Liver (tissue), 9 donors: ENCODE data around the gene RBMS3. TPM values are rescaled to one million over a fixed set of nuclear protein-coding genes. Genes with fewer than 3 reads are reported as not detected.

Source experiments
- DNase-seq: peaks from one replicate; pipeline ENCODE4 v3.0.0-alpha.2; 2017; ENCODE audit warnings: low spot score
- H3K27ac ChIP-seq, 2 donors: one replicate each; pipeline ENCODE4 v1.7.0; 2013; ENCODE audit warnings: inconsistent platforms in 2 of 2, low read length in 2 of 2, control low read depth in 1 of 2, low read depth in 1 of 2, mild to moderate bottlenecking in 1 of 2
- H3K27me3 ChIP-seq, 4 donors: one replicate each; pipeline versions ENCODE4 v1.6.1 to v1.7.0; 2013; ENCODE audit warnings: low read length in 3 of 4, inconsistent platforms in 1 of 4, mild to moderate bottlenecking in 1 of 4, moderate library complexity in 1 of 4; ENCODE audit not compliant: control insufficient read depth in 4 of 4, insufficient read depth in 4 of 4
- H3K36me3 ChIP-seq, 4 donors: one replicate each; pipeline versions ENCODE4 v1.6.1 to v1.7.0; 2013; ENCODE audit warnings: low read length in 3 of 4, mild to moderate bottlenecking in 3 of 4, low read depth in 1 of 4, moderate library complexity in 1 of 4; ENCODE audit not compliant: control insufficient read depth in 4 of 4, insufficient read depth in 3 of 4
- H3K4me1 ChIP-seq, 4 donors: one replicate each; pipeline versions ENCODE4 v1.6.1 to v1.7.0; 2013; ENCODE audit warnings: low read length in 3 of 4, mild to moderate bottlenecking in 3 of 4, moderate library complexity in 1 of 4; ENCODE audit not compliant: control insufficient read depth in 4 of 4, insufficient read depth in 4 of 4
- H3K4me3 ChIP-seq, 3 donors: one replicate each; pipeline versions ENCODE4 v1.6.1 to v1.7.0; 2013; ENCODE audit warnings: low read length in 3 of 3, control low read depth in 1 of 3, low read depth in 1 of 3, mild to moderate bottlenecking in 1 of 3
- H3K9ac ChIP-seq, 2 donors: one replicate each; pipeline ENCODE4 v1.7.0; 2013; ENCODE audit warnings: low read length in 2 of 2, mild to moderate bottlenecking in 2 of 2, moderate library complexity in 2 of 2, control low read depth in 1 of 2, low read depth in 1 of 2
- H3K9me3 ChIP-seq, 4 donors: one replicate each; pipeline versions ENCODE4 v1.6.1 to v1.7.0; 2013; ENCODE audit warnings: low read length in 3 of 4; ENCODE audit not compliant: control insufficient read depth in 4 of 4
- EGR1 ChIP-seq, 2 donors: IDR thresholded peaks; 2 replicates each; pipeline ENCODE4 v1.6.1; 2016 to 2018; ENCODE audit warnings: antibody characterized with exemption in 2 of 2, low read depth in 2 of 2
- FOXA1 ChIP-seq: IDR thresholded peaks from 2 replicates; pipeline ENCODE4 v1.6.1; 2016; ENCODE audit warnings: antibody characterized with exemption
- FOXA2 ChIP-seq: IDR thresholded peaks from 2 replicates; pipeline ENCODE4 v1.6.1; 2016; ENCODE audit warnings: antibody characterized with exemption
- GABPA ChIP-seq, 2 donors: IDR thresholded peaks in 1 of 2; conservative IDR thresholded peaks in 1 of 2; 2 replicates each; pipeline ENCODE4 v1.6.1; 2016; ENCODE audit warnings: antibody characterized with exemption in 2 of 2, mild to moderate bottlenecking in 1 of 2, moderate library complexity in 1 of 2
- HNF4A ChIP-seq, 2 donors: conservative IDR thresholded peaks; 2 replicates each; pipeline ENCODE4 v1.6.1; 2016; ENCODE audit warnings: antibody characterized with exemption in 2 of 2, mild to moderate bottlenecking in 2 of 2
- HNF4G ChIP-seq: IDR thresholded peaks from 2 replicates; pipeline ENCODE4 v1.6.1; 2016; ENCODE audit warnings: antibody characterized with exemption
- JUND ChIP-seq, 2 donors: IDR thresholded peaks; 2 replicates each; pipeline ENCODE4 v1.6.1; 2016; ENCODE audit warnings: antibody characterized with exemption in 2 of 2
- NR2F2 ChIP-seq: IDR thresholded peaks from 2 replicates; pipeline ENCODE4 v1.6.1; 2016; ENCODE audit warnings: antibody characterized with exemption
- RAD21 ChIP-seq, 2 donors: IDR thresholded peaks; 2 replicates each; pipeline ENCODE4 v1.6.1; 2016; ENCODE audit warnings: antibody characterized with exemption in 2 of 2, mild to moderate bottlenecking in 2 of 2
- RXRA ChIP-seq, 2 donors: IDR thresholded peaks; 2 replicates each; pipeline ENCODE4 v1.6.1; 2017 to 2018; ENCODE audit warnings: antibody characterized with exemption in 2 of 2, mild to moderate bottlenecking in 1 of 2
- SP1 ChIP-seq: IDR thresholded peaks from 2 replicates; pipeline ENCODE4 v1.6.1; 2018; ENCODE audit warnings: antibody characterized with exemption, mild to moderate bottlenecking
- TAF1 ChIP-seq: conservative IDR thresholded peaks from 2 replicates; pipeline ENCODE4 v1.6.1; 2016; ENCODE audit warnings: antibody characterized with exemption, mild to moderate bottlenecking
- YY1 ChIP-seq: IDR thresholded peaks from 2 replicates; pipeline ENCODE4 v1.6.1; 2016; ENCODE audit warnings: antibody characterized with exemption, mild to moderate bottlenecking
- WGBS: extraction: QIAGEN DNeasy Blood & Tissue Kit; methylation state at CpG from one replicate; pipeline ENCODE4 v1.1.7; 2013; 5-methylcytosine and 5-hydroxymethylcytosine counted together
- polyA plus RNA-seq, 2 donors: library from polyadenylated mRNA; stranded (reverse) in 1 of 2; unstranded in 1 of 2; fragments of 200-250 nt in 1 of 2; fragments of >200 nt in 1 of 2; fragmentation: Nextera tagmentation in 1 of 2; extraction: Ambion mirVana in 1 of 2; gene quantifications; one replicate each; pipeline versions ENCODE4 v1.2.1 to v1.2.3, GENCODE V29; 2013 to 2015
- total RNA-seq, 2 donors: library from RNA; depleted of rRNA; stranded (reverse); fragments of >200 nt; gene quantifications; one replicate each; pipeline ENCODE4 v1.2.3, GENCODE V29; 2014
- TF ChIP-seq, protein P1 (sequence below): IDR thresholded peaks from 2 replicates; pipeline ENCODE4 v1.6.1; 2016; ENCODE audit warnings: antibody characterized with exemption
- TF ChIP-seq, protein P2 (sequence below): IDR thresholded peaks from 2 replicates; pipeline ENCODE4 v1.6.1; 2016; ENCODE audit warnings: antibody characterized with exemption
- TF ChIP-seq, protein P3 (sequence below): fragments of 150-350 bp; IDR thresholded peaks from 2 replicates; pipeline ENCODE4 v1.5.1; 2017; ENCODE audit warnings: improper control_type of control experiment, low read depth, low read length; ENCODE audit not compliant: missing input control
- TF ChIP-seq, protein P4 (sequence below): IDR thresholded peaks from 2 replicates; pipeline ENCODE4 v1.6.1; 2016; ENCODE audit warnings: antibody characterized with exemption, mild to moderate bottlenecking
- TF ChIP-seq, protein P5 (sequence below): IDR thresholded peaks from 2 replicates; pipeline ENCODE4 v1.6.1; 2016; ENCODE audit warnings: antibody characterized with exemption
- donor health status: healthy.
- donor health status: healthy.
- donor health status: healthy.
- donor health status: healthy.
- donor health status: healthy.

RBMS3 gene
- total and polyA plus RNA-seq, 4 donors, result 1.2 to 14.9 (median 9.3) TPM

DNA sequence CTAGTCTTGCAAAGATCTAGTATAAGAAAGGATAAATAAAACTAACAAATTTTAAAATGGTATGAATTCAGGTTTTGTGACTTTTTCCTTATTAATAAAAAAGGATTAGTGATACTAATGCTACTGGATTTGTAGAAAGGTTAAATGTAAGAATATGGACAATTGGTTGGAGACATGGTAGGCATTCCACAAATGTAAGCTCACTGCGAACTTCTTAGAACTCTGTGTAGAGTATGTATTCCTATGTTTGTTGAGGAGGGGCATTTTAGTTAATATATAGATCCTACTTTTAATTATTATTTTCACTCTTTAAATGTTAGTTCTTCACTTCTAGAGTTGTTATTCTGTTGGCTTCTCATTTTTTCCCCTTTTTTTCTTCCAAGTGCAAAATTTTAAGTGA, 414.3 kb downstream of the RBMS3 start:
- 84% methylated on average over 1 of the region's 1 CpG for WGBS
- Histone ChIP-seq H3K4me3 (peak overlapping the region in 1 of 3 donors; percentile 8), H3K9me3 (no peaks in the 10 kb centered on the region), H3K27me3 (no peaks in the 10 kb centered on the region), H3K9ac (peak overlapping the region in 1 of 2 donors; percentile 42), H3K4me1 (peaks cover 1 to 30% (median 15%) of the 10 kb centered on the region in 4 donors), H3K36me3 (no peaks in the 10 kb centered on the region), H3K27ac (peak overlapping the region; percentile 83 to 93)
- TF ChIP-seq YY1 (no peak), JUND (IDR thresholded peaks at IDR 0.05) (no peak), FOXA2 (no peak), EGR1 (IDR thresholded peaks at IDR 0.05; ENCODE audit: low read depth in 2 of 2) (no peak), FOXA1 (no peak), HNF4G (no peak), HNF4A (conservative IDR thresholded peaks at IDR 0.05) (no peak), SP1 (no peak), RXRA (IDR thresholded peaks at IDR 0.05) (no peak), NR2F2 (no peak), RAD21 (IDR thresholded peaks at IDR 0.05) (no peak), GABPA (IDR thresholded peaks at IDR 0.05 in 1 of 2, conservative IDR thresholded peaks at IDR 0.05 in 1 of 2) (no peak), TAF1 (no peak)
- TF ChIP-seq, protein P1, sequence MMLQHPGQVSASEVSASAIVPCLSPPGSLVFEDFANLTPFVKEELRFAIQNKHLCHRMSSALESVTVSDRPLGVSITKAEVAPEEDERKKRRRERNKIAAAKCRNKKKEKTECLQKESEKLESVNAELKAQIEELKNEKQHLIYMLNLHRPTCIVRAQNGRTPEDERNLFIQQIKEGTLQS, result no peak
- TF ChIP-seq, protein P2, sequence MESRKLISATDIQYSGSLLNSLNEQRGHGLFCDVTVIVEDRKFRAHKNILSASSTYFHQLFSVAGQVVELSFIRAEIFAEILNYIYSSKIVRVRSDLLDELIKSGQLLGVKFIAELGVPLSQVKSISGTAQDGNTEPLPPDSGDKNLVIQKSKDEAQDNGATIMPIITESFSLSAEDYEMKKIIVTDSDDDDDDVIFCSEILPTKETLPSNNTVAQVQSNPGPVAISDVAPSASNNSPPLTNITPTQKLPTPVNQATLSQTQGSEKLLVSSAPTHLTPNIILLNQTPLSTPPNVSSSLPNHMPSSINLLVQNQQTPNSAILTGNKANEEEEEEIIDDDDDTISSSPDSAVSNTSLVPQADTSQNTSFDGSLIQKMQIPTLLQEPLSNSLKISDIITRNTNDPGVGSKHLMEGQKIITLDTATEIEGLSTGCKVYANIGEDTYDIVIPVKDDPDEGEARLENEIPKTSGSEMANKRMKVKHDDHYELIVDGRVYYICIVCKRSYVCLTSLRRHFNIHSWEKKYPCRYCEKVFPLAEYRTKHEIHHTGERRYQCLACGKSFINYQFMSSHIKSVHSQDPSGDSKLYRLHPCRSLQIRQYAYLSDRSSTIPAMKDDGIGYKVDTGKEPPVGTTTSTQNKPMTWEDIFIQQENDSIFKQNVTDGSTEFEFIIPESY, result no peak
- TF ChIP-seq, protein P3, sequence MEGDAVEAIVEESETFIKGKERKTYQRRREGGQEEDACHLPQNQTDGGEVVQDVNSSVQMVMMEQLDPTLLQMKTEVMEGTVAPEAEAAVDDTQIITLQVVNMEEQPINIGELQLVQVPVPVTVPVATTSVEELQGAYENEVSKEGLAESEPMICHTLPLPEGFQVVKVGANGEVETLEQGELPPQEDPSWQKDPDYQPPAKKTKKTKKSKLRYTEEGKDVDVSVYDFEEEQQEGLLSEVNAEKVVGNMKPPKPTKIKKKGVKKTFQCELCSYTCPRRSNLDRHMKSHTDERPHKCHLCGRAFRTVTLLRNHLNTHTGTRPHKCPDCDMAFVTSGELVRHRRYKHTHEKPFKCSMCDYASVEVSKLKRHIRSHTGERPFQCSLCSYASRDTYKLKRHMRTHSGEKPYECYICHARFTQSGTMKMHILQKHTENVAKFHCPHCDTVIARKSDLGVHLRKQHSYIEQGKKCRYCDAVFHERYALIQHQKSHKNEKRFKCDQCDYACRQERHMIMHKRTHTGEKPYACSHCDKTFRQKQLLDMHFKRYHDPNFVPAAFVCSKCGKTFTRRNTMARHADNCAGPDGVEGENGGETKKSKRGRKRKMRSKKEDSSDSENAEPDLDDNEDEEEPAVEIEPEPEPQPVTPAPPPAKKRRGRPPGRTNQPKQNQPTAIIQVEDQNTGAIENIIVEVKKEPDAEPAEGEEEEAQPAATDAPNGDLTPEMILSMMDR, result no peak
- TF ChIP-seq, protein P4, sequence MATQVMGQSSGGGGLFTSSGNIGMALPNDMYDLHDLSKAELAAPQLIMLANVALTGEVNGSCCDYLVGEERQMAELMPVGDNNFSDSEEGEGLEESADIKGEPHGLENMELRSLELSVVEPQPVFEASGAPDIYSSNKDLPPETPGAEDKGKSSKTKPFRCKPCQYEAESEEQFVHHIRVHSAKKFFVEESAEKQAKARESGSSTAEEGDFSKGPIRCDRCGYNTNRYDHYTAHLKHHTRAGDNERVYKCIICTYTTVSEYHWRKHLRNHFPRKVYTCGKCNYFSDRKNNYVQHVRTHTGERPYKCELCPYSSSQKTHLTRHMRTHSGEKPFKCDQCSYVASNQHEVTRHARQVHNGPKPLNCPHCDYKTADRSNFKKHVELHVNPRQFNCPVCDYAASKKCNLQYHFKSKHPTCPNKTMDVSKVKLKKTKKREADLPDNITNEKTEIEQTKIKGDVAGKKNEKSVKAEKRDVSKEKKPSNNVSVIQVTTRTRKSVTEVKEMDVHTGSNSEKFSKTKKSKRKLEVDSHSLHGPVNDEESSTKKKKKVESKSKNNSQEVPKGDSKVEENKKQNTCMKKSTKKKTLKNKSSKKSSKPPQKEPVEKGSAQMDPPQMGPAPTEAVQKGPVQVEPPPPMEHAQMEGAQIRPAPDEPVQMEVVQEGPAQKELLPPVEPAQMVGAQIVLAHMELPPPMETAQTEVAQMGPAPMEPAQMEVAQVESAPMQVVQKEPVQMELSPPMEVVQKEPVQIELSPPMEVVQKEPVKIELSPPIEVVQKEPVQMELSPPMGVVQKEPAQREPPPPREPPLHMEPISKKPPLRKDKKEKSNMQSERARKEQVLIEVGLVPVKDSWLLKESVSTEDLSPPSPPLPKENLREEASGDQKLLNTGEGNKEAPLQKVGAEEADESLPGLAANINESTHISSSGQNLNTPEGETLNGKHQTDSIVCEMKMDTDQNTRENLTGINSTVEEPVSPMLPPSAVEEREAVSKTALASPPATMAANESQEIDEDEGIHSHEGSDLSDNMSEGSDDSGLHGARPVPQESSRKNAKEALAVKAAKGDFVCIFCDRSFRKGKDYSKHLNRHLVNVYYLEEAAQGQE, result no peak
- TF ChIP-seq, protein P5, sequence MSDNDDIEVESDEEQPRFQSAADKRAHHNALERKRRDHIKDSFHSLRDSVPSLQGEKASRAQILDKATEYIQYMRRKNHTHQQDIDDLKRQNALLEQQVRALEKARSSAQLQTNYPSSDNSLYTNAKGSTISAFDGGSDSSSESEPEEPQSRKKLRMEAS, result no peak
- DNase-seq, result no peak
